ENCODE measurements around the gene DIAPH2.

DIAPH2 gene

DNA sequence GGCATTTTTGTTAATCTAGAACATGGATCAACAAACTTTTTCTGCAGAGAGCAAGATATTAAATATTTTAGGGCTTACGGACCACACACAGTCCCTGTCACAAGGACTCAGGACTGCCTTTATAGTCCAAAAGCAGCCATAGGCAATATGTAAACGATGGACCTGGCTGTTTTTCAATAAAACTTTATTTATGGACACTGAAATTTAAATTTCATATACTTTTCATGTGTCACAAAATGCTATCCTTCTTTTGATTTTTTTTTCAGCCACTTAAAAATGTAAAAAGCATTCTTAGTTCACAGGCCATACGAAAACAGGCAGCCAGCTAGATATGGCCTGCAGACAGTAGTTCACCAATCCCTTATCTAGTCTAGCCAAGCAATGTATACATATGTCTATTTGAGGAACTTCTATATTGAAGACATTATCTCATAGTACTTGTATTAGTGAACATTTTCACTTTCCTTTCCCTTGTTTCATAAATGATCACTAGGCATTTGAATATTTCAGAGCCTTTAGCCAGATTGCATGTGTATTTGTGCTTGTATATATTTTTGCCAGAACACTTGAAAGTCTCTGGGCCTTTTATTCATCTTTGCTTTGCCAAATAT is 549.9 kb downstream of the DIAPH2 start:
- Histone ChIP-seq H3K27ac (no peak overlapping the region), H3K4me3 (no peak overlapping the region)

- H3K4me3 ChIP-seq = no peak overlapping the region
- no peak overlapping the region for H3K27ac ChIP-seq
These were observed 554.0 kb downstream of the DIAPH2 start for GRCh38 chrX:97238632-97239031.

GRCh38 chrX:97252111-97252510 is 567.5 kb downstream of the DIAPH2 start:
- Histone ChIP-seq H3K4me3 (no peak overlapping the region), H3K27ac (no peak overlapping the region)

GRCh38 chrX:97260679-97261078 is 576.0 kb downstream of the DIAPH2 start:
- Histone ChIP-seq H3K27ac (no peak overlapping the region), H3K4me3 (no peak overlapping the region)

DNA sequence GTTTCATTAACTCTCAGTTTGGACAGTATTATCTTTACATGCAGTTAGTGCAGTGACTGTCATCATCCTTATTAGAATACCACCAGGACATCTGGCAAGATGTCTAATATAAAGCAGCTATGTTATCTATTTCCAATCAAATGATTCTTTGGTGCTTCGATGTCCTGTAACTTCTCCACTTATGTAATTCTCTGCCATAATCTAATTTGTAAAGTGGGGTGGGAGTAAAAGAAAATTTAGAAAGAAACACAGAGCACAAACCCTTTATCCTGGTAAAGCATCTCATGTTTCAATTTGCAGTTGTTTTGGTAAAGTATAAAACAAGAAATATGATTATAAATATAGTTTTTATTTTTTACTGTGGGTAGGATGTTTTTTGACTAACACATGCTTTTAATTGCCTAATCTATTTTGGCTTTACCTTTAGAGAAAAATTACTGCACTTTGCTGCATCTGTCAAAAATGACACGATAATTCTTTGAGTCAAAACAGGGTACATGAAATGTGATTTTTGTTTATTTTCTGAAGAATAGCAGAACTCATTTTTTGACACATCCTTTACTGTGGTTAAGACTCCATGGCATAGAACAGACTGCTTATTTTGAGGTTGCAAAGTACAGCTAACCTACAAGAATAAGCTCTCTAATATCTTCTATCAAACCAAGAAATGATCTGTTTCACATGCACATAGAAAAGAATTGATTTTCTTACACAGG is 581.9 kb downstream of the DIAPH2 start:
- Histone ChIP-seq H3K27ac (no peak overlapping the region), H3K4me3 (no peak overlapping the region)

DNA sequence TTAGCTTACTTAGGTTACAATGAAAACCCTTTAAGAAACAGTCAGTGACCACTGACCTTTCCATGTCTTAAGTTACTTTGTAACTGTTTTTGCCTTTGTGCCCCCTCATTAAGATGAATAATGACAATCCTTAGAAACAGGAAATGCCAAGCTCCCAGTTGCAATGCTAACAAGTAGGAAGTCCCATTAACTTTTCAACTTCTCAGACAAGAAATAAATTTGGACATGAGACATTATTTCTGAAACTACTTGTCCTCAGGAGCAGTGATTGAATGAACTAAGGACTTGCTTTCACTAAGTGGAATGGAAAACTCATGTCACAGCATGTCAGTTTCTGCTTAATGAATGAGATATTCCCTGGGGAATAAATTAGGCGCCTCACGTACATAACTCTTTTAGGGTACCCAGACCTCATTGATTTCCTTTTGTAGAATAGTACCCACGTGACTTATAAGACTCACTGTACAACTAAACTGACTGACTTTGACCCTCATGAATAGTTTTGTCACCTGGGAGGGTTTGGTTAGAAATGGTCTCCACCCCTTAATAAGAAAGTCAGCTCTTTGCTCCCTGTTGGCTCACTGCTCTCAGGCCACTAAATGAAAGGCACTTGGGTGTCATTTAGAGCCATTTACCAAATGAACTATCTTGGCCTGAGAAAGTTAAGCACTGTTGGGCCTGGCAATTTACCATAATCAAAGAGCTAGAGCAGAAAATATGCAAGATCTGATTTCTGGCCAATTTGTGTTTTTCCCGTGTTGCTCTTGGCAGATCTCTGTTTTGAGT is 582.9 kb downstream of the DIAPH2 start:
- no peak overlapping the region for H3K27ac ChIP-seq
- H3K4me3 ChIP-seq = no peak overlapping the region

DNA sequence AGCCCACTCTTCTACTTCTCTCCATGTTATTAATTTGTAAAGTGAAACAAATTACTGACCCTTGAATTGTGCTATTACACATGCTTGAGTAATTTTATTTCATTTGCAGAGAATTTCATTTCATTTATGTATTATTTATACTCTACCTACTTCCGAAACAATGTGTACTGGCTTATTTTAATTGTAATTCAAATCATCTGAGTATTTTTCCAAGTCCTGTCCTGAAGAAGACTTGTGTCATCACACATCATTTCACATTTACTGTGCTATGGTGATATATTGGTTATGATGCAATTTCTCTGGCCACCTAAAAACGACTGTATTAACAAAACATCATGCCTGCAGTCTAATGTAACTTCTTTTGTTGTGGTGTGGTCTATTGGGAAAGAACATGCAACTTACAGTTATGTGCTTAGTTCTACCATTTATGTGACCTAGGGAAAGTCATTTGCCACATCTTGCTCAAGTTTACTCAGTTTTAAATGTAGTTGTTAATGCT is 583.6 kb downstream of the DIAPH2 start:
- Histone ChIP-seq H3K4me3 (no peak overlapping the region), H3K27ac (no peak overlapping the region)

- Histone ChIP-seq H3K27ac (no peak overlapping the region), H3K4me3 (no peak overlapping the region)
These were observed 599.9 kb downstream of the DIAPH2 start for GRCh38 chrX:97284531-97284930.

DNA sequence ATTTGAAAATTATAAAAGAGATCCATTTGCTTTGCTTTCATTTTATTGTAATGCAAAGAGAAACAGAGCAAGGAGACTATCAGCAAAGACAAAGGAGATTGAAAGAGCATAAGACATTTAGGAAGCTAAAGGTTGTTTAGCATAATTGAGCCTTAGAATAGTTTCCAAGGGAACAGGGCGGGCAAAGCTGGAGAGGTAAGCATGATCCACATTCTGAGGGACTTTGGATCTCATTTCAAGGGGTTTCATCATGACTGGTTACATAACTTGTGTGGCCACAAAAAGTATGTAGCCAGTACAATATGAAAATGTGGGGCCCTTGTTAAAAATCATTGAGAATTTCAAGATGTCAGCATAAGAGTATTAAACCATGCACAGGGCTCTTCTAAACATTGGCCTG is 605.6 kb downstream of the DIAPH2 start:
- Histone ChIP-seq H3K4me3 (no peak overlapping the region), H3K27ac (no peak overlapping the region)

DNA sequence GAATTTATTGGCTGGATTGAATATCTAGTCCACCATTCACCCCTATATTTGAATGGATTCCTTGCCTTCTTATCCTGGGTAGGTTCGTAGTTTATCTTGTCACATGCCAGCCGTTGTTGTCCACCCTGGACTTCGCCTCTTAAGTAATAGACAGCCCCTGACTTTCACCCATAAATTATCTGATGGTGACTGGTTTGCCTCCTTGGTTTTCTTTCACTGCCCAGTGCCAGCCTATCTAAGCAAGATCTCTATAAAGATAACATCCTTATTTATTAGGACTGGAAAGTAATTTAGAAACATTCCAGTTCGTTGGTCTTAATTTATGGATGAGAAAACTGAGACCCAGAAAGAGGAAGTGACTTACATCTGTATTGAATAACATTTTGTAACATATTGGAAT is 609.4 kb downstream of the DIAPH2 start:
- Histone ChIP-seq H3K4me3 (no peak overlapping the region), H3K27ac (no peak overlapping the region)

DNA sequence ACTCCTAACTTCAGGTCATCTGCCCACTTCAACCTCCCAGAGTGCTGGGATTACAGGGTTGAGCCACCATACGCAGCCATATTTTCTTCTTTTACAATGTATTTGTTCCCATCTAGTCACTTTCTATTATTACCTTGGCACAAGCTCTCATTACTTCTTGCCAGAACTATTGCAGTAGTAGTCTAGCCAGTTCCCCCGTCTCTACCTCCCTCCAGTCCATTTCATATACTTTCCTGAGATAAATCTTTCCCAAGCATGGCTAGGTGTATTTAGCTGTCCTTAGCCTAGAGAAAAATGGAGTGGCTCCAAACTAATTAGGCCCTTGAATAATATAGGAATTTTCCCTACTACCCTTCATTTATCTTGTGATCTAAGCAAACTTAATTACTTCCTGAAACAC is 611.3 kb downstream of the DIAPH2 start:
- Histone ChIP-seq H3K27ac (no peak overlapping the region), H3K4me3 (no peak overlapping the region)

DNA sequence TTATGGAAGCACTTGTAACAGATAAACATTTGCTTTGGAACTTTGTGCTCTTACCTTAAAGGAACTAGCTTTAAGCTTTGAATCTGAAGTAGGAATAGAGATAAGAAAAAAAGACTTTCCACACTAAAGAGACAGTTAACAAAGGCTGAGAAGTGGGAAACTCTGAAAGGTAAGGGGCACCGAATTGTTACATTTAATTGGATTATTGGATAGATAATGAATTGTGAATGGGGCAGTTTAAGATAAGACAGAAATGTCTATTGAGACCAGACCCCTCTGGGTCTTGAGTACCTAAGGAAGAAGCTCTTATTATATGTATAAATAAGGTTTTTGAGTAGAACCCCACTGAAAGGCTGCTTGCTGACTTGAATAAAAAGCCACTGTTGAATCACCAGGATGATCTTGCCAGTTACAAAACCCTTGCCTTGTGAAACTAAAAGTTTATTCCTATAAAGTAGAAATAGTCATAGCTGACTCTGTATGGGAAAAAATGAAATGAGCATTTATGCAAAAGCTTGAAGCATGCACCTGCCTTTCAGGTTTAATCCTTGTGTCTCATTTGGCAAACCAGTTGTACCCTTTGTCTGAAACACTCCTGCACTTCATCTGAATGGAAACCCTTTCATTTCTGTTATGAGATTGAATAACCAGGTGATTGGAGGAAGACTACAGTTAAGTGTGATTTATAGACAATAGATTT is 622.3 kb downstream of the DIAPH2 start:
- Histone ChIP-seq H3K27ac (no peak overlapping the region), H3K4me3 (no peak overlapping the region)

GRCh38 chrX:97308171-97308570 is 623.5 kb downstream of the DIAPH2 start:
- Histone ChIP-seq H3K4me3 (no peak overlapping the region), H3K27ac (no peak overlapping the region)

GRCh38 chrX:97309487-97310116 is 625.0 kb downstream of the DIAPH2 start:
- H3K27ac ChIP-seq = no peak overlapping the region
- no peak overlapping the region for H3K4me3 ChIP-seq

- Histone ChIP-seq H3K27ac (no peak overlapping the region), H3K4me3 (no peak overlapping the region)
These were observed 625.7 kb downstream of the DIAPH2 start for GRCh38 chrX:97310373-97310772.

GRCh38 chrX:97311066-97311778 is 626.6 kb downstream of the DIAPH2 start:
- Histone ChIP-seq H3K4me3 (no peak overlapping the region), H3K27ac (no peak overlapping the region)

GRCh38 chrX:97314345-97314744 is 629.7 kb downstream of the DIAPH2 start:
- Histone ChIP-seq H3K4me3 (no peak overlapping the region), H3K27ac (no peak overlapping the region)

DNA sequence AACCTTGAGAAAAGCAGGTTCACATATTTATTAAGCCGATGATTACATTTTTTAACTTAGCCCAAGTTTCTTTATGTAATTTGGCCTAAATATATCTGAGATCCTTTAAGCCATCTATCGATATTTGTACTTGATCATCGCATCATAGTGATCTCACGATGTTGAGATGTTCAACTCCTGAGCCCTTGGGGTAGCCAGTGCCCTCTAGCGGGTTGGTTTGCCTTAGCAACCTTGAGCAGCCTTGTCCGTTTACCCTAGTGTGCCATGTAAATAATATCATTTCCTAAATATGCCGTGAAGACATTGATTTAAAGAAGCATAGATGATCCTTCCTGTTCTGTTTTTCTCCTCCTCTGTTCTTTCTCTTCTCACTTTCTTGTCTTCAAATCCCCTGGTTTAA is 631.3 kb downstream of the DIAPH2 start:
- no peak overlapping the region for H3K4me3 ChIP-seq
- H3K27ac ChIP-seq = no peak overlapping the region

DNA sequence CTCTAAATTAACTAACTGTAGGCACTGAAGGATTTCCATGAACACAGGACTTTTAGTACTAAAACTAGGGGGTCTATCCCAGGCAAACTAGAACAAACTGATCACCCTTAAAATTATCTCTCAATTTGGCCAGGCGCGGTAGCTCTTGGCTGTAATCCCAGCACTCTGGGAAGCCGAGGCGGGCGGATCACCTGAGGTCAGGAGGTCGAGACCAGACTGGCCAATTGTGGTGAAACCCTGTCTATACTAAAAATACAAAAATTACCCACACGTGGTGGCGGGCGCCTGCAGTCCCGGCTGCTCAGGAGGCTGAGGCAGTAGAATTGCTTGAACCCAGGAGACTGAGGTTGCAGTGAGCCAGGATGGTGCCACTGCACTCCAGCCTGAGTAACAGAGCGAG is 635.7 kb downstream of the DIAPH2 start:
- H3K4me3 ChIP-seq = no peak overlapping the region

More for the DNA sequence above, 635.7 kb downstream of the DIAPH2 start:
- H3K27ac ChIP-seq = no peak overlapping the region
